ENCODE results near the gene MREG.

MREG gene, protein sequence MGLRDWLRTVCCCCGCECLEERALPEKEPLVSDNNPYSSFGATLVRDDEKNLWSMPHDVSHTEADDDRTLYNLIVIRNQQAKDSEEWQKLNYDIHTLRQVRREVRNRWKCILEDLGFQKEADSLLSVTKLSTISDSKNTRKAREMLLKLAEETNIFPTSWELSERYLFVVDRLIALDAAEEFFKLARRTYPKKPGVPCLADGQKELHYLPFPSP

GRCh38 chr2:216013080-216013909 lies at the start of gene MREG:
Gene MREG (minus strand): TSS chr2:216013551. CDS start chr2:216013327, 224 bp downstream.
- in situ Hi-C loops (cut with MboI; ENCODE audit: low sequenced_read_pairs, unreplicated experiment) = no loop called here
- peak; percentile 90 for DNase-seq (ENCODE audit: low spot score)
- TF ChIP-seq CTCF (IDR thresholded peaks at IDR 0.05; ENCODE audit: borderline replicate concordance, control extremely low read depth, extremely low read depth, insufficient read depth, missing control alignments) = peak; percentile 82

DNA sequence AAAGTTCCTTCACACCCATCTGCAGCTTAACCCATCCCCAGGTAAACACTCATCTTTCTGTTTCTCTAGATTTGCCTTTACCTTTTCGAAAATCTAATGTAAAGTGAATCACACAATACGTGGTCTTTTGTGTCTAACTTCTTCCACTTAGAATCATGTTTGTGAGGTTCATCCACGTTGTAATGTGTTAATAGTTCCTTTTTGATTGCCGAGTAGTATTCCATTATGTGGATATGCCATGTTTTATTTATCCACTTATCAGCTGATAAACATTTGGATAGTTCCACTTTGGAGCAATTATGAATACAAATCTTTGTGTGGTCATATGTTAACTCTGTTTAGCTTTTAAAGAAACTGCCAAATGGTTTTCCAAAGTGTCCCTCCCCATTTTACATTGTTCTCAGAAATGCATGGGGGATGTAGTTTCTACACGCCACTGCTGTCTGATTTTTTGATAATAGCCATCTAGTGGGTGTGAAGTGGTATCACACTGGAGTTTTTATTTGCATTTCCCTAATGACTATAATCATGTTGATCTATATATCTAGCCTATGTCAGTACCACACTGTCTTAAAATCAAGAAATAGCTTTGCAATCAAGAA lies 46.0 kb upstream of the MREG start:
- DNase-seq (ENCODE audit: low spot score) = no peak
- TF ChIP-seq CTCF (IDR thresholded peaks at IDR 0.05; ENCODE audit: borderline replicate concordance, control extremely low read depth, extremely low read depth, insufficient read depth, missing control alignments) = no peak
- in situ Hi-C loops (cut with MboI; ENCODE audit: low sequenced_read_pairs, unreplicated experiment) = no loop called here

DNA sequence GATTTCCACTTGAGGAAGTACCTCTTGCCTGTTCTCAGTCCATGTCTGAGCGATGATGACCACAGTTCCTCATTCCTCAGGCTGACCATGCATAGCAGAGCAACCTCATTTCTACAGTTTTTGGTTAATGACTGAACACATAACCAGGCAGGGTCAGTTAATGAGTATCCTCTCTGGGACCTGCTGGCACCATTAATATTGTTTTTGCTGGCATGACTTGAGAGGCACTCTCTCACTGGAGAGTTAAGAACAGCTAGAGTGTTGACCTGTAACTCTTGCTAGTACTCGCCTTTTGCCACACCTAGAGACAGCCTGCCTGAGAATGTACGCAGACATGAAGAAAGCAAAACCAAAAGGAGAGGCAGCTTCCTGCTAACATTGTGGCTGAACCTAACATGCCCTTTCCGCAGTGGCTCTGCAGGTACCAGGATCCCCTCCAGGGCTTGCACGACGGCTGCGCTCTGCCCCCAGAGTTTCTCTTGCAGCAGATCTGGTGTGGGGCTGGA lies 44.4 kb upstream of the MREG start:
- TF ChIP-seq CTCF (IDR thresholded peaks at IDR 0.05; ENCODE audit: borderline replicate concordance, control extremely low read depth, extremely low read depth, insufficient read depth, missing control alignments) = no peak
- DNase-seq (ENCODE audit: low spot score) = peak; percentile 66
- in situ Hi-C loops (cut with MboI; ENCODE audit: low sequenced_read_pairs, unreplicated experiment) = no loop called here

GRCh38 chr2:216056739-216057138 lies 43.4 kb upstream of the MREG start:
- peak; percentile 46 for DNase-seq (ENCODE audit: low spot score)
- in situ Hi-C loops (cut with MboI; ENCODE audit: low sequenced_read_pairs, unreplicated experiment) = no loop called here
- no peak for TF ChIP-seq CTCF (IDR thresholded peaks at IDR 0.05; ENCODE audit: borderline replicate concordance, control extremely low read depth, extremely low read depth, insufficient read depth, missing control alignments)

- no peak for TF ChIP-seq CTCF (IDR thresholded peaks at IDR 0.05; ENCODE audit: borderline replicate concordance, control extremely low read depth, extremely low read depth, insufficient read depth, missing control alignments)
- no peak for DNase-seq (ENCODE audit: low spot score)
- in situ Hi-C loops (cut with MboI; ENCODE audit: low sequenced_read_pairs, unreplicated experiment) = no loop called here
Measured at GRCh38 chr2:216055680-216056079, 42.3 kb upstream of the MREG start.

- in situ Hi-C loops (cut with MboI; ENCODE audit: low sequenced_read_pairs, unreplicated experiment) = no loop called here
- DNase-seq (ENCODE audit: low spot score) = no peak
- no peak for TF ChIP-seq CTCF (IDR thresholded peaks at IDR 0.05; ENCODE audit: borderline replicate concordance, control extremely low read depth, extremely low read depth, insufficient read depth, missing control alignments)
Measured at GRCh38 chr2:216052420-216052819, 39.1 kb upstream of the MREG start.

Measured in GM13976 (cell line).